HG03039 (cell line): Measurements from ENCODE around the gene YPEL2.

Experiments
- ATAC-seq: cut with Tn5 transposase; IDR thresholded peaks from one replicate; pipeline ENCODE4 v1.9.1; 2021; ENCODE audit warnings: mild to moderate bottlenecking, moderate library complexity; ENCODE audit not compliant: unreplicated experiment

The YPEL2 gene

GRCh38 chr17:59330053-59330942 lies 1.2 kb upstream of the YPEL2 start:
- ATAC-seq, result no peak

DNA sequence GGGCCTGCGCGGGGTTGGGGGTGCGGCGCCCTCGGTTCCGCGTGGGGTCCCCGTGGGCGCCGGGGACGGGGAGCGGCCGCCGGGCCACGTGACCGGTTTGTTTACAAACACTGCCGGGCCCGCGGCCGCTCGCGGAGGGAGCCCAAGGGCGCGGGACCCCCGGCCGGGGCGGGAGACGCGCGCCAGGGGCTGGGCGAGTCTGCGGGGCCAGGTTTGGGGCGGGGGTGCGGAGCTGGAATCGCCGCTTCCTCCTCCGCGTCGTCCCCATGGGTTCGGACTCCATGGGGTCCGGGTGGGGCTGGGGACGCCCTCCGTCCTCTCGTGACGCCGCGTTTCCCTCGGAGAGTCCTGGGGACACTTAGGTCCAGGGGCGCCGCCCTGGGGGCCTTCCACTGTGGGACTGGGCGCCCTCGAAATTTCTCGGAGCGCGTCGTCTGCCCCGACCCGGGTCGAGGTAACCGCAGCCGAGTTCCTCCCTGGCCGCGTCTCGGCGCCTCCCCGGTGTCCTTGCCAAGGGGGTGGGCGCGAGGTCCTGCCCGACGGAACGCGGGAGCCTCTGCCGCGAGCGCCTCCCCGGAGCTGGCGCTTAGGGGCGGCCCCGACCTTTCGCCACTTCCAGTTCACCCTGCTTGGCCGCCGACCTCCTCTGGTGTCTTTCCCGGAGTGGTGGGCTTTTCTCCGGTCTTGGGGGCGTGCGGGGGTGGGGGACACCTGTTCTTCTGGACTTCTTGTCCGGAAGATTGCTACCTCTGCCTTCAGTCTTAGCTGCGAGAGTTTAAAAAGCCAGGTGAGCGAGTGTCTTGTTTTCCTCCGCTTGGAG lies 684 bp downstream of the YPEL2 start:
- no peak for ATAC-seq

- ATAC-seq, result no peak
Measured at GRCh38 chr17:59332749-59333377, 1.4 kb downstream of the YPEL2 start.

- ATAC-seq, result no peak
Measured at GRCh38 chr17:59333836-59334235, 2.4 kb downstream of the YPEL2 start.

DNA sequence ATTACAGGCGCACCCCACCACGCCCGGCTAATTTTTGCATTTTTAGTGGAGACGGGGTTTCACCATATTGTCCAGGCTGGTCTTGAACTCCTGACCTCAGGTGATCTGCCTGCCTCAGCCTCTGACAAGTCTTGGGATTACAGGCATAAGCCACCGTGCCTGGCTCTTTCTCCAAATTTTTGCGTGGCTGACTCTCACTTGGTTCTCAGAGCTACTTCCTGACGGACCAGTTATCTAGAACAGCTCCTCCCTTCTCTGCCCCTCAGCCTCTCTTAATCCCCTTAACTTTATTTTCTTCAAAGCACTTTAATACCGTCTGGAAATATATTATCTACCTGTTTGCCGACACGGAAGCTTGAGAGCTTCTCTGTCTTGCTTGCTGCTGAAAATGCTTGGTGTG lies 4.2 kb downstream of the YPEL2 start:
- no peak for ATAC-seq

GRCh38 chr17:59337741-59338299 lies 6.4 kb downstream of the YPEL2 start:
- no peak for ATAC-seq

GRCh38 chr17:59338498-59338897 lies 7.0 kb downstream of the YPEL2 start:
- ATAC-seq, result no peak

- no peak for ATAC-seq
Measured at GRCh38 chr17:59341922-59342321, 10.5 kb downstream of the YPEL2 start.

GRCh38 chr17:59342681-59343131 lies 11.3 kb downstream of the YPEL2 start:
- ATAC-seq, result no peak

GRCh38 chr17:59345476-59345875 lies 14.0 kb downstream of the YPEL2 start:
- ATAC-seq, result no peak

DNA sequence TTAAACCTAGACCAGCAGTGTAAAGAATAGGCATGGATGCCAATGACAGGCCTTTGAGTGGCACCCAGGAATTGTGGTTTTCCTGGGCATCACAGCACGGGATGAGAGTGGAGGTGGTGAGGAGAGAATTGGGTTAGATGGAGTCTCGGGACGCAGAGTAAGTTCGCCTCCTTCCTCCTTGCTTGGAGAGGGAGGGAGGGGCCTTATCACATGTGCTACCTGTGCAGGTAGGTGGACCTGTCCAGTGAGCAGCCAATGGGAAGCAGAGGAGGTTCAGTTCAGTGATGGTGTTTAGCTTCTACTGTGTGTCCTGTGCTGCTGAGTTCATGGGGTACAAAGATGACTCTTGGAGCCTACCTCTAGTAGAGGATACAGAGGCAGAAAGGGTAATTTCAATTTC lies 14.9 kb downstream of the YPEL2 start:
- ATAC-seq, result no peak

GRCh38 chr17:59346876-59347407 lies 15.5 kb downstream of the YPEL2 start:
- ATAC-seq, result no peak

GRCh38 chr17:59347975-59348391 lies 16.5 kb downstream of the YPEL2 start:
- no peak for ATAC-seq

GRCh38 chr17:59349178-59349577 lies 17.7 kb downstream of the YPEL2 start:
- no peak for ATAC-seq

- no peak for ATAC-seq
Measured at GRCh38 chr17:59353106-59353854, 21.8 kb downstream of the YPEL2 start.

- ATAC-seq, result no peak
Measured at GRCh38 chr17:59353936-59354755, 22.7 kb downstream of the YPEL2 start.

GRCh38 chr17:59355030-59355701 lies 23.7 kb downstream of the YPEL2 start:
- no peak for ATAC-seq

GRCh38 chr17:59355702-59356325 lies 24.4 kb downstream of the YPEL2 start:
- ATAC-seq, result no peak
